ENCODE results near the gene FICD. TPM values are rescaled to one million over a fixed set of nuclear protein-coding genes. Genes with fewer than 3 reads are reported as not detected.
A peak's percentile ranks its signal among the peaks of the same experiment; 100 is the strongest.

Gene FICD
- total and polyA plus RNA-seq, 9 of the 15 experiments (the other 6 are each of a cell fraction or from before 2014, with no cell fraction given) = 0.88 to 4.5 (median 1.9) TPM

GRCh38 chr12:108561852-108562347 is 46.8 kb downstream of the FICD start:
- H3K4me1 ChIP-seq (replicated peaks in 1 of 2; ENCODE audit: control insufficient read depth in 2 of 2, insufficient read depth in 2 of 2, low read length in 2 of 2) = peaks cover 8 to 26% of the 10 kb centered on the region in 2 experiments
- TF ChIP-seq DPF2 (IDR thresholded peaks at IDR 0.05) (0 out of 2 replicates have a peak, but pooled peaks have one; percentile 35), CEBPG (CRISPR knock-in tag; IDR thresholded peaks at IDR 0.05) (no peak), CEBPG (tag; conservative IDR thresholded peaks at IDR 0.05 in 1 of 2, IDR thresholded peaks at IDR 0.05 in 1 of 2) (peak in 1 of 2 experiments; percentile 68; a peak in 1 of 4 replicates), CBX3 (IDR thresholded peaks at IDR 0.05; ENCODE audit: borderline replicate concordance in 1 of 2, low read length in 2 of 2) (no peak), AFF4 (CRISPR knock-in tag; IDR thresholded peaks at IDR 0.05) (peak; percentile 20; the same call in 1 of the 2 replicates), PHF8 (IDR thresholded peaks at IDR 0.05; ENCODE audit: borderline replicate concordance, low read length) (peak; percentile 46; the same call in 1 of the 2 replicates), KAT7 (CRISPR knock-in tag; IDR thresholded peaks at IDR 0.05; ENCODE audit: borderline replicate concordance) (peak; percentile 15; the same call in 1 of the 2 replicates), RERE (CRISPR knock-in tag; IDR thresholded peaks at IDR 0.05; ENCODE audit: borderline replicate concordance) (no peak), NKRF (IDR thresholded peaks at IDR 0.05; ENCODE audit: borderline replicate concordance) (peak; percentile 8; the same call in 1 of the 2 replicates)

More at GRCh38 chr12:108561852-108562347, 46.8 kb downstream of the FICD start:
- ATAC-seq (peak; percentile 2), FAIRE-seq (no peak), DNase-seq (ENCODE audit: extremely low read depth in 1 of 4, low spot score in 3 of 4) (no peak)
- POLR2A ChIA-PET = interaction anchor here (0.5 to 2.4 kb wide), 14 partner anchors 9 to 233 kb away, joined by 3 to 18 read pairs (median 4); partner anchors contain the start of genes FICD and SELPLG
- Histone ChIP-seq H3K36me3 (ENCODE audit: control insufficient read depth, insufficient read depth, low read length) (peaks cover 51% of the 10 kb centered on the region), H3K79me2 (ENCODE audit: control insufficient read depth, insufficient read depth, low read length) (peaks cover 70% of the 10 kb centered on the region), H3K27ac (ENCODE audit: extremely low read depth, low read depth, low read length) (peak overlapping the region; percentile 97), H2AFZ (ENCODE audit: low read depth, low read length) (peak overlapping the region; percentile 89), H3K9me1 (ENCODE audit: control insufficient read depth, insufficient read depth, low read length) (no peaks in the 10 kb centered on the region), H3K9me3 (replicated peaks; ENCODE audit: control insufficient read depth, insufficient read depth, low read depth, low read length) (no peaks in the 10 kb centered on the region), H4K20me1 (replicated peaks; ENCODE audit: control insufficient read depth, insufficient read depth, low read length) (peaks cover 11% of the 10 kb centered on the region; the same call in 1 of the 2 replicates), H3K4me2 (ENCODE audit: insufficient read depth, low read length) (peak overlapping the region; percentile 99), H3K9ac (ENCODE audit: insufficient read depth in 1 of 2, low read depth in 2 of 2, low read length in 2 of 2) (peak overlapping the region; percentile 82 to 90), H3K27me3 (ENCODE audit: control insufficient read depth in 2 of 2, insufficient read depth in 2 of 2, low read length in 2 of 2) (no peaks in the 10 kb centered on the region), H3K4me3 (peak overlapping the region; percentile 93)
- intact Hi-C loops (cut with micrococcal nuclease) (loop anchor here (2.0 to 5.0 kb wide), 5 partner anchors 129 to 531 kb away; partner anchors contain the start of genes ALKBH2, CORO1C and SSH1), in situ Hi-C loops (cut with MboI) (loop anchor here (5.0 kb wide), 2 partner anchors 240 to 530 kb away; partner anchors contain the start of gene ALKBH2)
- no TSS peak for BruUV-seq (replicated peaks)
- WGBS (ENCODE audit: insufficient coverage, low coverage, missing lambda C conversion rate) = 0% methylated on average over 20 of the region's 20 CpGs
- CTCF ChIA-PET (ENCODE audit: low intra/inter-chr PET ratio) = interaction anchor here (0.6 to 3.1 kb wide), 2 partner anchors 56 to 241 kb away, joined by 3 to 30 read pairs; no protein-coding TSS in a partner anchor

Data from K562 (cell line).